ENCODE measurements around the gene SLC6A3. TPM values are rescaled to one million over a fixed set of nuclear protein-coding genes. Genes with fewer than 3 reads are reported as not detected.

Gene SLC6A3
- total RNA-seq, 1 experiment from 2014 or later: not detected

GRCh38 chr5:1492757-1493156 is 47.5 kb upstream of the SLC6A3 start:
- intact Hi-C loops (cut with micrococcal nuclease; ENCODE audit: unreplicated experiment): no loop called here
- Histone ChIP-seq H3K27me3 (replicated peaks; ENCODE audit: insufficient read depth, low read depth, low read length, poor library complexity) (no peaks in the 10 kb centered on the region), H3K4me3 (ENCODE audit: low read depth, low read length, poor library complexity, severe bottlenecking) (no peak overlapping the region), H3K9me3 (ENCODE audit: low read depth, low read length, poor library complexity, severe bottlenecking) (no peaks in the 10 kb centered on the region), H3K4me1 (ENCODE audit: insufficient read depth, low read length, poor library complexity, severe bottlenecking) (no peaks in the 10 kb centered on the region), H3K27ac (ENCODE audit: low read depth, low read length, poor library complexity, severe bottlenecking) (no peak overlapping the region), H3K36me3 (ENCODE audit: insufficient read depth, low read length, poor library complexity, severe bottlenecking) (peaks cover 53% of the 10 kb centered on the region)
- DNase-seq (ENCODE audit: low spot score): no peak
- TF ChIP-seq EZH2 (IDR thresholded peaks at IDR 0.05; ENCODE audit: borderline replicate concordance, low read depth, low read length, poor library complexity, severe bottlenecking): no peak
- TF ChIP-seq CTCF (conservative IDR thresholded peaks at IDR 0.05; ENCODE audit: low read depth, low read length): no peak
- ChIA-PET CTCF (no interaction called here), POLR2A (ENCODE audit: low non-redundant PET) (no interaction called here)
- BruUV-seq (replicated peaks): no TSS peak

GRCh38 chr5:1490376-1490775 is 45.1 kb upstream of the SLC6A3 start:
- ChIA-PET POLR2A (ENCODE audit: low non-redundant PET) (no interaction called here), CTCF (no interaction called here)
- H3K27me3 ChIP-seq (replicated peaks; ENCODE audit: insufficient read depth, low read depth, low read length, poor library complexity): no peaks in the 10 kb centered on the region
- no peaks in the 10 kb centered on the region for H3K4me1 ChIP-seq (ENCODE audit: insufficient read depth, low read length, poor library complexity, severe bottlenecking)
- H3K9me3 ChIP-seq (ENCODE audit: low read depth, low read length, poor library complexity, severe bottlenecking): no peaks in the 10 kb centered on the region
- no peak for TF ChIP-seq EZH2 (IDR thresholded peaks at IDR 0.05; ENCODE audit: borderline replicate concordance, low read depth, low read length, poor library complexity, severe bottlenecking)
- no peak for TF ChIP-seq CTCF (conservative IDR thresholded peaks at IDR 0.05; ENCODE audit: low read depth, low read length)
- BruUV-seq (replicated peaks): no TSS peak
- DNase-seq (ENCODE audit: low spot score): no peak
- no peak overlapping the region for H3K27ac ChIP-seq (ENCODE audit: low read depth, low read length, poor library complexity, severe bottlenecking)
- intact Hi-C loops (cut with micrococcal nuclease; ENCODE audit: unreplicated experiment): no loop called here
- H3K36me3 ChIP-seq (ENCODE audit: insufficient read depth, low read length, poor library complexity, severe bottlenecking): peaks cover 72% of the 10 kb centered on the region
- no peak overlapping the region for H3K4me3 ChIP-seq (ENCODE audit: low read depth, low read length, poor library complexity, severe bottlenecking)

- Histone ChIP-seq H3K27ac (ENCODE audit: low read depth, low read length, poor library complexity, severe bottlenecking) (no peak overlapping the region), H3K36me3 (ENCODE audit: insufficient read depth, low read length, poor library complexity, severe bottlenecking) (peaks cover 72% of the 10 kb centered on the region)
- POLR2A ChIA-PET (ENCODE audit: low non-redundant PET): no interaction called here
Observed at GRCh38 chr5:1489754-1490153, 44.5 kb upstream of the SLC6A3 start.

More at GRCh38 chr5:1489754-1490153, 44.5 kb upstream of the SLC6A3 start:
- Histone ChIP-seq H3K4me3 (ENCODE audit: low read depth, low read length, poor library complexity, severe bottlenecking) (no peak overlapping the region), H3K9me3 (ENCODE audit: low read depth, low read length, poor library complexity, severe bottlenecking) (no peaks in the 10 kb centered on the region), H3K4me1 (ENCODE audit: insufficient read depth, low read length, poor library complexity, severe bottlenecking) (no peaks in the 10 kb centered on the region), H3K27me3 (replicated peaks; ENCODE audit: insufficient read depth, low read depth, low read length, poor library complexity) (no peaks in the 10 kb centered on the region)
- CTCF ChIA-PET: no interaction called here
- TF ChIP-seq CTCF (conservative IDR thresholded peaks at IDR 0.05; ENCODE audit: low read depth, low read length) (no peak), EZH2 (IDR thresholded peaks at IDR 0.05; ENCODE audit: borderline replicate concordance, low read depth, low read length, poor library complexity, severe bottlenecking) (no peak)
- no peak for DNase-seq (ENCODE audit: low spot score)
- BruUV-seq (replicated peaks): no TSS peak
- intact Hi-C loops (cut with micrococcal nuclease; ENCODE audit: unreplicated experiment): no loop called here
